Hematopoietic multipotent progenitor cell treated with erythropoietin and hydrocortisone succinate and interleukin-3 and kit ligand, for 8 days (in vitro differentiated cells): ENCODE results near the gene CHRNB4.
"Not testable (repeated sequence)": the region's sequence is repeated elsewhere in the genome, so short reads cannot be mapped to it uniquely, and the experiment has no call there.

ENCODE experiments used
- DNase-seq: peaks from one replicate; pipeline ENCODE4 v3.0.0-alpha.2; 2015

CHRNB4 gene

GRCh38 chr15:78615151-78615589 lies 25.8 kb downstream of the CHRNB4 start:
- no peak for DNase-seq

- no peak for DNase-seq
Measured at GRCh38 chr15:78614021-78614420, 27.0 kb downstream of the CHRNB4 start.

DNA sequence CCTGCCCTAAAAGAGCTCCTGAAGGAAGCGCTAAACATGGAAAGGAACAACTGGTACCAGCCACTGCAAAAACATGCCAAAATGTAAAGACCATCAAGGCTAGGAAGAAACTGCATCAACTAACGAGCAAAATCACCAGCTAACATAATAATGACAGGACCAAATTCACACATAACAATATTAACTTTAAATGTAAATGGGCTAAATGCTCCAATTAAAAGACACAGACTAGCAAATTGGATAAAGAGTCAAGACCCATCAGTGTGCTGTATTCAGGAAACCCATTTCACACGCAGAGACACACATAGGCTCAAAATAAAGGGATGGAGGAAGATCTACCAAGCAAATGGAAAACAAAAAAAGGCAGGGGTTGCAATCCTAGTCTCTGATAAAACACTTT lies 31.5 kb downstream of the CHRNB4 start:
- not testable (repeated sequence) for DNase-seq

GRCh38 chr15:78605680-78606079 lies 35.3 kb downstream of the CHRNB4 start:
- no peak for DNase-seq

DNA sequence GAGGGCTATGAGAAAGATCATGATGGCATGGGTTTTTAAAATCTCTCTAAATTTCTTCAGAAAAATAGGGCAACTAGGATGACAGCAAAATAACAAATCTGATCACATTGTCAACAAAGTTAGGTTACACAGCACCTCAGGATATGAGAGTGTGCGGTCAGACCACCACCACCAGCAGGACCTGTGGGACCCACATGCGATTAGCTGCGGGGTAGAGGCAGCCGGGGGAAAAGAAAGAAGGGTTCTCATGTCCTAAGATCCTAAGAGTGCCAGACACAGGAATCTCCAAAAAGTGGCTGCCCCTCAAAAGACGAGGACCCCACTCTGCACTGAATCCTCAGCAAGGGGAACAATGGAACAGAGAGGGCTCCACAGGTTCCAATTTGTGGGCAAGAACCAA lies 35.8 kb downstream of the CHRNB4 start:
- no peak for DNase-seq

GRCh38 chr15:78604420-78604819 lies 36.6 kb downstream of the CHRNB4 start:
- DNase-seq: no peak

DNA sequence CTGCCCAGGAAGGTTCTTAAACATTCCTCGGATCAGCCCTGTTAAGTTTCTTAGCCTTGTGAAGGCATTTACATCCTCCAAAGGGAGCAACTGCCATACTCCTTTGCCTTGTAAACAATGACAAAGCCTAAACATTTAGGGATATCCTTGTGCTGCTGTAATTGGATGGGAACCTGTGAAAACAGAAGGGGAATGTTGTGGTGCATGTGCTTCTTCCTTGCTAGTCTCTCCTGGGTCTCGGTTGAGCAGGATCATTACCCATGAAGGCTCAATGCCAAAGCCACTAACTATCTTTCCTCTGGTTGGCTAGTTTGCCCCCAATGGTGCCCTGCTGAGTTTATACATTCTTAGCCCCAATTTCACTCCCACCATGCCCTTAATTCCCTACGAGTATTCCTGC lies 37.5 kb downstream of the CHRNB4 start:
- DNase-seq: no peak

DNA sequence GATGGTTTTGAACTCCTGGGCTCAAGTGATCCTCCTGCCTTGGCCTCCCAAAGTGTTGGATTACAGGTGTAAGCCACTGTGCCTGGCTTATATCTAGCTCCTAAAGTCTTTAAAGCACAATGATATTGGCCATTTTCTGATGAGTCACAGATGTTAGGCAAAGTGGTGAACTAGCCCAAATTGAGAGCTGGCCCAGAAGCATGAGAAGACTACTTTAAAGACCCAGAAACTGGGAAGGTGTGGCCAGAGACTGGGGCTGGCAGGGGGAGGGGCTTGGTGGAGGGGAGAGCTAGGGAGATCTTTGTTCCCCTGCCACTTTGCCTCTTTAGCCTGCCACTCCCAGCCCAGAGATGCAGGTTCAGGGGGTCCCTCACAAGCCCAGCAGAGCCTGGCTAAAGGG lies 41.8 kb downstream of the CHRNB4 start:
- DNase-seq: no peak

- no peak for DNase-seq
Measured at GRCh38 chr15:78598348-78598747, 42.7 kb downstream of the CHRNB4 start.

DNA sequence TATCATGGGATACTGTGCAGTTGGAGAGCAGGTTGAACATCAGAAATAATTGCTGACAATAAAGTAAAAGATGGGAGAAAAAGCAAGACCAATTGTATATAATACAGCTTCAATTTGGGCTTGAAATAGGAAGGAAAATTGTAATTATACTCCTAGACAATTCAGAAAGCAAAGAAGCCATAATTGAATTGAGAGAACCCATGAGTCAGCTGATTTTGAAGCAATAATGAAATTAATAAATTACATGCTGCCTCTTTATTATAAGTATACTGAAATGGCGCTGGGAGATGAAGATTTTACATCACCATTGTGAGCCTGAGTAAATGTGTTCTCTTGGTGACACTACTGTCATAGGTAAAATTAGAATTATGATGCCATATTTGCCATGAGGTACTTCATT lies 43.4 kb downstream of the CHRNB4 start:
- DNase-seq: no peak

- no peak for DNase-seq
Measured at GRCh38 chr15:78574944-78575343, 66.1 kb downstream of the CHRNB4 start.
